GM12872 (cell line): ENCODE results near the gene SPAG5.

Experiments used
- CTCF ChIP-seq: IDR thresholded peaks from 3 replicates; pipeline ENCODE4 v1.5.1; 2011; ENCODE audit warnings: low read depth, mild to moderate bottlenecking, low read length, moderate library complexity; ENCODE audit not compliant: insufficient read depth

The SPAG5 gene

DNA sequence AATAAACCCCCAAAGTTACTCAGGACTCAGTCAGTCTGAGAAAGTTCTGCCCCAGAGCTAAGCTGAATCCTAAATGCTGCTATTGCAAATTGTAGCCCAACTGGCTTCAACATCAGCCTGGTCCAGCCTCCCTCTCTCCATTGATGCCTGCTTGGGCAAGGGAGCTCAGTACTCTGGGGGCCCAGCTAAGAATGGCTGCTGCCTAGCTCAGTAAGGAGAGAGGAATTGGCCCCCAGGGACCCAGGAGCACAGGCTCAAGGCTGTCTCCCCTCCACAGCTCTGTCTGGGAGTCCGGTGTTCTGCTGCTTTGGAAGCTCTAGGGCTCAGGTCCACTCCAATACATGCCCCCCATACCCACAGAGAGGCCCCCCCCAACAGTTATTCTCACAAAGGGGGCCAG lies 48.0 kb downstream of the SPAG5 start:
- no peak for TF ChIP-seq CTCF

DNA sequence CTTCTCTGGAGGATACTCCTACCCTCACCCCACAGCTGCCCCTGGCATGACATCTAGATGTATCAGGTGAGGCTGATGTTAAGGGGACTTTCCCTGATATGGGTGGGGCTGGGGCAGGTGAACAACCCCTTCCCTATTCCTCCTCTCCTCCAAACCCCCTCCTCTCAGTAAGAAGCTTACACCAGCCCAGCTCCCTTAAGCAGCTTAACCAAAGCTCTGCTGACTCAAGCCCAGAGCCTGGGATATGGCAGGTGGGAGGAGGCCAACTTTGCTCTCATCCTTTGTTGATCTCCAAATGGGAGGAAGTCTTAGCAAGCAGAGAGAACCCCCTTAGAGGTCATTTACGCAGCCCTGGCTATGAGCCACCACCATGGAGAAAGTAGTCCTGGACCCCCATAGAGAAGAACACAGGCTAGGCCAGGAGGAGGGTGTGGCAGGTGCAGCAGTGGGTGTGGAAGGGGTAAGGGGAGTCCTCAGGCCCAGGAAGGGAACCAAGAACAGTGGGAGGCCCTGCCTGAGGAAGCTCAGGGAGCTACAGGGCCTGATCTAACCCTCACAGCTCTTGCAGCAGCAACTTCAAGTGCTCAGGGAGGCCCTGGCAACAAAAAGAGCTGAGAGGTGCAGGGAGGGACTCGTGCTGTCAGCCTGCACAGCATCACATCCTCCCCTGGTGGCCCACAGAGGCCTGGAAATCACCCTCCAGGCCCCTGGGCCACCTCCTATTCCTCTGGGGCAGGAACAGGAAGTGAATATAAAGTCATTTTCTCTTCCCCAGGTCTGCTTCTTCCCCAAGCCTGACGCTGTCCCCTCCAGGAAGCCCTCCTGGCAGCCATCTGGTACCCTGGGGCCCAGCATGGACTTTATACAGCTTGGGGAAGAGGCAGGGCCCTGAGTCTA lies 49.3 kb downstream of the SPAG5 start:
- peak; percentile 38; the same call in 2 of the 3 replicates for TF ChIP-seq CTCF

DNA sequence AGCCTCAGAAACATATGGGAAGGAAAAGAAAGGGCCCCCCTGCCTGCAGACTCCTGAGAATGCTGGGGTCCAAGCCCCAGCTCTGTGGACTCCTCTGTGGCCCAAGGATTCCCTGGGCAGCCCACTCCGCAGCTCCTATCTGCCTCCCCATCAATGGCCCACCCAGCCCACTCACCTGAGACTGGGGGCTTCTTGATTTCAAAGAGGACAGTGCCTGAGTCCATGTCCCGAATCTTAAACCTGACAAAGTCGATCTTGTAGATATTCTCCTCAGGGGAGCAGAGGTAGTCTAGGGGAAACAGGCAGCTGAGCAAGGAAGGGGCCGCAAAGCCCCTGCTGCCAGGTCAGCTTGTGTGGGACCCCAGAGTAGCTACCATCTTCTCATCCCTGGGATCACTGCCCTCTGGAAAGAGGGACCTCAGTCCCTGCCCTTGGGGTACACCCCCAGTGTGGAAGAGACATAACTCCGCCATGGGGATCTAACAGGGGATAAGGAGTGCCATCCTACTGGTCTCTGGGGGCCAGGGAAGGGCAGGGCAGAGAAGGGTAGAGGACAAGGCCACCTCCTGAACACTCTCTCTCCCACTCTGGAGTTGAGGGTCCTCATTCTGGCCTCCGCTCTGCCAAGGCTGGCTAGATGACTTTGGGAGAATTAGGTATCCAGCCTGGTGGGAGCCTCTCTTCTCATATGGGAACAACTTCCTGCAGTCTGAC lies 50.3 kb downstream of the SPAG5 start:
- no peak for TF ChIP-seq CTCF

DNA sequence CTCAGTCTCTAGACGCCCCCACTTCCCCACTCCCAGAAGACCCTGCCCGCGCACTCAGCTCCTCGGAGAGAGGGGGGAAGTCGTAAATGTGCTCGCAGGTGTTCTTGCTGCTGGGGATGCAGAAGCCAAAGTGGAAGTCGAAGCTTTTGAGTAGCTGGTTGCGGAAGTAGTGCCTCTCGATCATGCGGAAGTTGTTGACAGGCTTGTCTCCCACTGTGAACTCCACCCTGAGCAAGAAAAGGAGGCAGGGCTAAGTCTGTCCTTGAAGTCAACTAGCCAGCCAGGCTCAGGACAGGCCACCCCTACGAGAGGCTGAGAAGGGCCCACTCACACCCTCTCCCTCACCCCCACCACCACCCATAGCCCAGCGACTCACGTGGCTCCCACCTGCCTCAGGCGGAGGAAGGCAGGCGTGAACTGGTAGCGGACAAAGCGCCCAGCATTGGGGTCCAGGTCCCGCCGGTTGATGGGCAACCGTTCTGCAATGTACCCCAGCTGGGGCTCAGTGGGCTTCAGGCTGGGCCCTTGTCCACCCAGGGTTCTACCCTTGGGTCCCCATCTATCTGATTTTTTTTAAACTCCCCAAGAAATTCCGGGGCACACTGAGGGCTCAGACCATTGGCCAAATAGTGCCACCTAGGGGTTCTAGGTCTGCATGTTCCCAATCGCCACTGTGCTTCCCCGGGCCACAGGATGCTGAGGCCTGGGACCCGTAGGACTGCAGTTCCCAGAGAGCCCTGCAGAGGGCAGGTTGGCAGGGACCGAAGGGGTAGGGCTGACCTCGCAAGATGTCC lies 51.0 kb downstream of the SPAG5 start:
- TF ChIP-seq CTCF, result peak; percentile 98

- TF ChIP-seq CTCF, result no peak
Observed at GRCh38 chr17:28547096-28547622, 51.7 kb downstream of the SPAG5 start.

DNA sequence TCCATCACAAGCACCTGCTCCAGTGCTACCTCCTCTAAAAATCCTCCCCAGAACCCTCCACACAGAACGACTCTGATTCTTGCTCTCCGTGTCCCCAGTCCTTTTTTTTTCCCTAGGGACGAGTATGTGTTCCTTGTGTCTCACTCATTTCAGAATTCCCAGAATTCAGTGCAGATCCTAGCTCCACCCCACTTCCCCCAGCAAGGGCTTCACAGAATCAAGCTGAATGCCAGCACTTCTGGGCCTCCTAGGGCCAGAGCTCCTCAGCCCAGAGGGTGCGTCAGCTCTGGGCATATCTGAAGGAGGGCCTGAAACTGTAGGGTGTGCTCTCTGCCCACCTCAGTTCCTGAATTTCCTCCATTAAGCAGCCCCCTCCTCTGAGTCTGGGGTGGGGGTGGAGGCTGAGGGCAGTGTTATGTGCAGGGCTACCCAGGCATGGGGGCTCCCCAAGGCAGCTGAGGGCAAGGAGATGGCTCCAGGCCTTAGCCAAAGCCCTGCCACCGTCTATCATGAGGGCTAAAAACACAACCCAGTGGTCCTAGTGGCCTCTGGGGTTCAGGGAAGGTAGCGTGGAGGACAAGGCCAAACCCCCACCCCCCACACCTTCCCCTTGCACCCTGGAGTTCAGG lies 52.9 kb downstream of the SPAG5 start:
- no peak for TF ChIP-seq CTCF
